Medulla oblongata (tissue), 1 donor: ENCODE results near the gene CSMD2.

Experiments used
- DNase-seq: peaks from one replicate; pipeline ENCODE4 v3.0.0-alpha.2; 2015; ENCODE audit errors: extremely low spot score

Gene CSMD2

GRCh38 chr1:33716976-33717688 lies 447.9 kb downstream of the CSMD2 start:
- no peak for DNase-seq

- DNase-seq: no peak
These were observed 449.7 kb downstream of the CSMD2 start for GRCh38 chr1:33715195-33715811.

- DNase-seq: no peak
These were observed 450.6 kb downstream of the CSMD2 start for GRCh38 chr1:33714421-33714820.

GRCh38 chr1:33713058-33713877 lies 451.8 kb downstream of the CSMD2 start:
- no peak for DNase-seq

- DNase-seq: no peak
These were observed 452.8 kb downstream of the CSMD2 start for GRCh38 chr1:33712186-33712585.

- DNase-seq: no peak
These were observed 453.5 kb downstream of the CSMD2 start for GRCh38 chr1:33711511-33711910.

- DNase-seq: no peak
These were observed 454.1 kb downstream of the CSMD2 start for GRCh38 chr1:33710967-33711366.

- no peak for DNase-seq
These were observed 455.0 kb downstream of the CSMD2 start for GRCh38 chr1:33709783-33710718.

- DNase-seq: no peak
These were observed 455.8 kb downstream of the CSMD2 start for GRCh38 chr1:33709174-33709782.

GRCh38 chr1:33706634-33707255 lies 458.3 kb downstream of the CSMD2 start:
- DNase-seq: no peak

- no peak for DNase-seq
These were observed 461.6 kb downstream of the CSMD2 start for GRCh38 chr1:33703464-33703863.

GRCh38 chr1:33698361-33699035 lies 466.5 kb downstream of the CSMD2 start:
- no peak for DNase-seq

- no peak for DNase-seq
These were observed 467.2 kb downstream of the CSMD2 start for GRCh38 chr1:33697816-33698215.

- no peak for DNase-seq
These were observed 468.1 kb downstream of the CSMD2 start for GRCh38 chr1:33696962-33697361.

GRCh38 chr1:33696311-33696710 lies 468.7 kb downstream of the CSMD2 start:
- no peak for DNase-seq

GRCh38 chr1:33692206-33693188 lies 472.5 kb downstream of the CSMD2 start:
- DNase-seq: no peak

- no peak for DNase-seq
These were observed 478.0 kb downstream of the CSMD2 start for GRCh38 chr1:33687000-33687399.

GRCh38 chr1:33686551-33686950 lies 478.5 kb downstream of the CSMD2 start:
- no peak for DNase-seq

- no peak for DNase-seq
These were observed 479.8 kb downstream of the CSMD2 start for GRCh38 chr1:33685256-33685655.
